G401 (cell line): ENCODE measurements around the gene TTC33. TPM values are rescaled to one million over a fixed set of nuclear protein-coding genes. Genes with fewer than 3 reads are reported as not detected.

Source experiments
- DNase-seq: peaks from one replicate; pipeline ENCODE4 v3.0.0-alpha.2; 2015; ENCODE audit warnings: low spot score
- in situ Hi-C: cut with HindIII; loops from 2 replicates; pipeline ENCODE4 v1.10.0; 2016; ENCODE audit warnings: low sequenced_read_pairs, mixed read lengths
- total RNA-seq: library from RNA; depleted of rRNA; stranded (reverse); fragments of >200 nt; shearing (Covaris generic); gene quantifications from 2 replicates; pipeline ENCODE4 v1.2.3, GENCODE V29; 2014

Gene TTC33
- total RNA-seq, 1 experiment from 2014 or later, result 18.5 TPM

DNA sequence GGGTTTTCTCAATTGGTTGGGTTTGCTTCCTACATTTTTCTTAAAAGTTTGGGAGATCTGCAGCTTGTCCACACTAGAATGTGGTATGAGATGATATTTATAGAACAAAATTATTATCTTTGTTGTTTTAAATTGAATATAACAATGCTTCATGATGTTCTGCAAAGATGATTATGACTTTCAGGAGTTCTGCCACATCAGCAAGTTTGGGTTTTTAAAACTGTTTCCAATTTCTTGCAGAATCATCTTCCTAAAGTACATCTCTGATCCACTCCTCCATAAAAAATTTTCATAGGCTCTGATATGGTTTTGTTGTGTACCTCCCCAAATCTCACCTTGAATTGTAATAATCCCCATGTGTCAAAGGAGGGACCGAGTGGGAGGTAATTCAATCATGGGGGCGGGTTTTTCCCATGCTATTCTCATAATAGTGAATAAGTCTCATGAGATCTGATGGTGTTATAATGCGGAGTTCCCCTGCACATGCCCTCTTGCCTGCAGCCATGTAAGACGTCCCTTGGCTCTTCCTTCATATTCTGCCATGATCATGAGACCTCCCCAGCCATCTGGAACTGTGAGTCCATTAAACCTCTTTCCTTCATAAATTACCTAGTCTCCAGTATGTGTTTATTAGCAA is 195.2 kb downstream of the TTC33 start:
- in situ Hi-C loops, result no loop called here
- no peak for DNase-seq

DNA sequence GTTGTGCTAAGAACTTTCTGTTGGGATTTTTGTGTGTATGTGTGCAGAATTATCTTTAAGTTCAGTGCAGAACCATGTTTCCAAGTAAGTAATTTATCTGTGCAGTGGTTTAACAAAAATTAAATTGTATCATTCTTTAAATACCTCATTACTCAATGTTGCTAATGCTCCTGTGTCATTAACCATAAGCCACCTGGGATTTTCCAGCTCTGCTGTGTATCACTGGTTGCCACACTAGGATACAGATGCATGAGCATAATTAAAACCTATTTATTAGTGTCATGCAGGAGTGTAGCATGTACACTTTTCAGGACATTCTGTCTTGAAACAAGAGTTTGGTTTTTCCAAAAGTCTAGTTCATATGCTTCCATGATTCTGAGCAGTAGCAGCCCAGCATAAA is 196.5 kb downstream of the TTC33 start:
- DNase-seq, result no peak
- in situ Hi-C loops, result no loop called here

DNA sequence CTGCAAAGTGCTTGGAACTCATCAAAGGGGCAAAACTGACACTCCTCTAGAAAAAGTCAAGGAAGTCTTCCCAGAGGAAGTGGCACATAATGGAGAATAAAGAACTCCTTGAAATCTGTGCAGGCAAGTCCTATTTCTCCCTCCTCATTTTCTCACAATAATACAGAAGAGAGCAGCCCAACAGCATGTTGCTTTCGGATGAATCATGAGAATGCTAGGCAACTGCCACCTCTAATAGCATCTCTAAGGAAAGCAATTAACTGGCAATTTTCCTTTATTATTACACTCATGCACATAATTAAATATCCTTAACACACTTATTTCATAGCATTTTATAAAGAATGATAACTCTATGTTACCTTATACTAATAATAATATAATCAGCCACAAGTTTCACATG is 198.3 kb downstream of the TTC33 start:
- in situ Hi-C loops, result no loop called here
- DNase-seq, result no peak

DNA sequence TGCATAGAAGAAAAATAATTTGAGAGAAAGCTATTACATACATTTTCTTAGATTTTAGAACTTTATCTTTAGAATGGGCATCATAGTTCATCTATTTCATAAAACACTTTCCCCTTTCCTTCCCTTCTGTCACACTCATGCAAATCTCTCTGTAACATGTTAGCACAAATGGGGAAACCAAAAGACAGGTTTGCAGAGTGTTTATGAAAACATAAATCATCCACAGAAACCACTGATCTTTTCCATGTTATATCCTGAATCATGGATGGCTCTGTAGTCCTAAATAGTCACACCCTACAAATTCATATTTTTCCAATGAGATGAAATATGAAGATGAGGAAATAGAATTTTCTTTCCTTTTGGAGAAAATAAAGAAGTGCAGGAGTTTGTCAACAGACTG is 198.9 kb downstream of the TTC33 start:
- in situ Hi-C loops, result no loop called here
- DNase-seq, result no peak

DNA sequence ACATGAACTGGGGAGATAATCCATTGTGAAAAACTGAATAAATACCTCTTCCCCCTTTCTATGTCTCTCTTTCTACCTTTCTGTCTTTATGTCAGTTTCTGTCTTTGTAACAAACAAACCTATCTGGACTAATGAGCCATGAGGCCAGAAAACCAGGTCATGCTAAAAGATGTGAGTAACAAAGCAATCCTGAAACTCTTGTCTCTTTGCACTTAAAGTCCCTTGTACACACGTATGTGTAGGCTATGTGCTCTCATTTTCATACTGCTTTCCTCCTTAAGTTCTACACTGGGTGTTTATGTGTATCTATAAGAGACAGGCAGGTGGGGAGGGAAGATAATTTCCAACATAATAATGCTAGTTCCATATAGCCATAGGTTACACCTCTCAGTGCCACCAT is 199.9 kb downstream of the TTC33 start:
- in situ Hi-C loops, result no loop called here
- no peak for DNase-seq

DNA sequence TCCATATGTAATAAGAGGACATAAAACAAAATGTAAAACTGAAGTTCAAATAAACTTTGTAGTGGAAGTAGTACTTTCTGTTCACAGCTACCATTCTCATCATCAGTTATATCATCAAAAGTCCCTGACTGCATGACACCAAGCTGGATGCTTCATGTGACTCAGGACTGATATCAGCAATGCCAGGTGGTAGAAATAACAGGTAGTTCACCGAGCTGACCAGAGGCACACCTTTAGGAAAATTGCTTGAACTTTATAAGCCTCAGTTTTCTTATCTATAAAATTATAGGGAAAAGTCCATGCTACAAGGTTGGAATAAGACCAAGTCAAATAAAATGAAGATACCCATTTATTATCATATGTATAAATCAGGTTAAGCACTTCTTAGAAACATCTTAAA is 200.9 kb downstream of the TTC33 start:
- in situ Hi-C loops, result no loop called here
- no peak for DNase-seq

DNA sequence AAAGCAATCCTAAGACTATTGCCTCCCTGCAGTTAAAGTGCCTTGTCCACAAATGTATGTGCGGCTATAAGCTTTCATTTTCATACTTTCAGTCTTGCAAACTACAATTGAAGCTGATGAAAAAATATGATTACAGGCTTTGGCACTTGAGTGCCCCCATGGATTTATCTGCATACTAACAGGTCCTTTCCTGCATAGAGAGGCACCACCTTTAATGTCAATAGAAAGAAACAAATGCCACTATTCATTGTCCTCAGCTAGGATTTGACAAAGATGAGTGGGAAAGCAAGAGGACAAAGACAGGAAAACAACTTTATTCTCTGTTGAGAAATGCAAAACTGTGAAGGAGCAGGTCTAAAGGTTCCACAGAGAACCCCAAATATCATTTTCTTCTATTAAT is 201.7 kb downstream of the TTC33 start:
- in situ Hi-C loops, result no loop called here
- DNase-seq, result no peak

DNA sequence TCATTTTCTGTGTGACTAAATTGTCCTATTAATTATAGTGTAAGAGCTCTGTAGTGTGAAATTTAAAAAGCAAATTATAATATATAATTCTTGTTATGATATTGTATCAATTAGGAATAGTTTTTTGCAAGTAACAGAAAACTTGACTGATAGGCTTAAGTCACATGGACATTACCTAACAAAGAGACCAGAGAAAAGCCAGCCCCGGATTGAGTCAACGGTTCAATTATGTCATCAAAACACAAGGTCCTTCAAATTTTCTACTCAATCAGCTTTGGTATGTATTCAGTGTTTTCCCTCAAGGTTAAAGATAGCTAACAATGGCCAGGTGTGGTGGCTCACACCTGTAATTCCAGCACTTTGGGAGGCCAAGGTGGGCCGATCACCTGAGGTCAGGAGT is 202.8 kb downstream of the TTC33 start:
- no peak for DNase-seq
- in situ Hi-C loops, result no loop called here

DNA sequence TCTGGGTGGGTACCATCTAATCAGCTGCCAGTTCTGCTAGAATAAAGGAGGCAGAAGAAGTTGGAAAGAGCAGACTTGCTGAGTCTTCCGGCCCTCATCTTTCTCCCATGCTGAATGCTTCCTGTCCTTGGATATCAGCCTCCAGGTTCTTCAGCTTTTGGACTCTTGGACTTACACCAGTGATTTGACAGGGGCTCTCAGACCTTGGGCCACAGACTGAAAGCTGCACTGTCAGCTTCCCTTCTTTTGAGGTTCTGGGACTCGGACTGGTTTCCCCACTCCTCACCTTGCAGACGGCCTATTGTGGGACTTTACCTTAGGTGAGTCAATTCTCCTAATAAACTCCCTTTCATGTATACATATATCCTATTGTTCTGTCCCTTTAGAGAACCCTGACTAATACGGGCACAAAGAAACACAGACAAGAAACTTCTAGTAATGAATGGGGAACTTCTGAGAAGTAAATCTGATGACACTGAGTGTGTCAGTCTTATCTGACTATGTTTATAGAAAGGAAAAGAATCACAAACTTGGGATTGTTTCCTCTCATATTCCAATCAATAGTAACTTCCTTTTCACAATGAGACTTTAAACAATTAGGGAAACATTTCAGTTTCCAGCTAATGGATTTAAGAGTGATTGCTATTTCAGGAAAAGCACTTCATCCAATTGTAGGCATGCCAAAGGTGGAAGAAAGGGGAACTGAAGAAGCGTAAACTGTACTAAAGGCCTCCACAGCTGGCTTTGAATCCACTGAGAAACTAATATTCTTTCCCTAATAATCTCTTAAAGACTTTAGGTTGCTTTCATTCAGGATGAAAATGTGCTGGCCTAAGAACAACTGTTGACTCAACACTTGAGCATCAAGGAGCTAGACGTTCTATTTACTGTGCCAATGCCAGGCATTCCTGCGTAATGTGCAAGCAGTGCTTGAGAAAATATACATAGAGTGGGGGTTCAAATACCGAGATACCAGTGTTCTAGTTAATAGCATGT is 204.0 kb downstream of the TTC33 start:
- in situ Hi-C loops, result no loop called here
- no peak for DNase-seq

DNA sequence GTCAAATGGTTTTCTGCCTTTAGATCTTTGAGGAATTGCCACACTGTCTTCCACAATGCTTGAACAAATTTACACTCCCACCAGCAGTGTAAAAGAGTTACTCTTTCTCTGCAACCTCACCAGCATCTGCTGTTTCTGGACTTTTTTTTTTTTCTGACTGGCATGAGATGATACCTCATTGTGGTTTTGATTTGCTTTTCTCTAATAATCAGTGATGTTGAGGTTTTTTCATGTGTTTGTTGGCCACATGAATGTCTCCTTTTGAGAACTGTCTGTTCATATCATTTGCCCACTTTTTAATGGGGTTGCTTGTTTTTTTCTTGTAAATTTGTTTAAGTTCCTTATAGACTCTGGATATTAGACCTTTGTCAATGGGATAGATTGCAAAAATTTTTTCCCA is 205.3 kb downstream of the TTC33 start:
- in situ Hi-C loops, result no loop called here
- no peak for DNase-seq

DNA sequence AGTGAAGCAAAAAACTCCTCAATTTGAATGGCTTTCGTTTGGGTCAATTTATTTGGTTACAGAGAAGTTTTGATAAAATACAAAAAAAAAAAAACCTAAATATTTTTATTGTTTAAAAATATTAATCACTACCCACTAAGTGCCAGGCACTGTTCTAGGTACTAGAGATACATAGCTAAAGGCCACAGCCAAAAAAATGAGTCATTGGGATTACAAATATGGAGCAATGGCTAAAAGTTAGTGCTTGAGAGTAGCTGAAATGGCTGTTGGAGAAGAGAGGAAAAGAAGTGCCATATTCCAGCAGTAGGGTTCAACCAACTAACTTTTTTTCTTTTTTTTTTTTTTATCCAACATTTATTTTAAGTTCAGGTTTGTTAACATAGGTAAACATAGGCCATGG is 206.1 kb downstream of the TTC33 start:
- in situ Hi-C loops, result no loop called here
- DNase-seq, result no peak

DNA sequence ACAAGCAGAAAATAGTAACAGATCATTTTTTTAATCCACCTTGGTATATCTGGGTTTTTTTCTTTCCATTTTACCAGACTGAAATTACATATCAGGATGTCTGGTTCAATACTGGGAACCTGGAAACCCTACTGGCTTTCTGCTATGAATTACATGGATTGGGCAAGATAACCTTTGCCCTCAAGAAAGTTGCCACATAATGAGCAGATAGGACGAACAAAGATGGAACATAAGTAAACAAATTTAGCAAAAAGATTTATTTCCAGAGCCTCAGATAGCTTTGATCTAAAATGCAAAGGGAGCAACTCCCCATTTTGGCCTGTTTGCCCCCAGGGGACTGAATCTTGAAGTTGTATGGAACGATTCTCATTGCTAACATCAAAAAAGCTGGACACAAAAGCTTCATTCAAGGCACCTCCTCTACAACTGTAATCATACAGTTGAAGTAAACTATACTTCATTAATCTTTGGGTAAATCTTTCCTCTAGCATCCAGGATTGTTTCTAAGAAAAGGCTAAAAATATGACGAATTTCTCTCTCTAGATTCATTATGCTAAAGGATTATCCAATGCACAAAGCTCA is 207.7 kb downstream of the TTC33 start:
- no peak for DNase-seq
- in situ Hi-C loops, result no loop called here

DNA sequence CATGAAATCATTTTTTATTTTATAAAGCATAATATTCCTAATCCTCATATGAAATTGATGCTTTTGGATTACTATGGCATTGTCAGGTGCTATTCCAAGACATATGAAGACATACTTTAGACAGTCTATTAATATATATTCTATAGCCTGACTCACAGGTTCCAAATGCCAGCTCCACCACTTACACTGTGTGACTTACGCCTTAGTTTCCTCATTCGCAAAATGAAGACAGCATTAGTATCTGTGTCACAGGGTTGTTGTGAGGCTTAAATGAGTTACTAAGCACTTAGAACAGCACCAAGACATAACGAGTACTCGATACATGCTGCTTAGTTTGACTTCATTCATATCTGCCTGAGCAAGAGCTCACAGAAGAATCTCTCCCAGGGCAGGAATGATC is 208.2 kb downstream of the TTC33 start:
- no peak for DNase-seq
- in situ Hi-C loops, result no loop called here

DNA sequence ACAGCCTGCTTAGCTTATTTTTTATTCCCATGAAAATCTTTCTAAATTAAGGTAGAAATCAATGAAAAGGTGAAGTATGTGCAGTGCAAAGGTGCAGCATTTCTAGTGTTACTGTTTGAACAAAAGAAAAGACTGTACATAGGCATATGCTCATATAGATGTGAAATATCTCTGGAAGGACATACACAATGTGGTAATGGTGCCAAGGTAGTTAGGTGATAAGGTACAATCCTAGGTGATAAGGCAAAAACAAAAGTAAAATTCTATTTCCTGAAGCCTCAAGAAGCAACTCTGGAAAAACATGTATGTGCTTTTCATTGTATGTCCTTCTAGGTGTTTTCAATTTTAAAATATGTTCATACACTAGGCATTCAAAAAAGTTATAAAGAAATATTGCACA is 215.5 kb downstream of the TTC33 start:
- in situ Hi-C loops, result no loop called here
- DNase-seq, result no peak

DNA sequence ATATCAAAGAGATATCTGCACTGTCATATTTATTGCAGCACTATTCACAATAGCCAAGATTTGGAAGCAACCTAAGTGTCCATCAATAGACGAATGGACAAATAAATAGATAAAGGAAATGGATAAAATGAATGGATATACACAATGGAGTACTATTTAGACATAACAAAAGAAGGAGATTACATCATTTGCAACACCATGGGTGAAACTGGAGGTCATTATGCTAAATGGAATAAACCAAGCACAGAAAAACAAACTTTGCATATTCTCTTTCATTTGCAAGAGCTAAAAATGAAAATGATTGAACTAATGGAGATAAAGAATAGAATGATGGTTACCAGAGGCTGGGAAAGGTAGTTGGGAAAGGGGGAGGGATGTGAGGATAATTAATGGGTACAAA is 231.1 kb downstream of the TTC33 start:
- in situ Hi-C loops, result no loop called here
- no peak for DNase-seq

DNA sequence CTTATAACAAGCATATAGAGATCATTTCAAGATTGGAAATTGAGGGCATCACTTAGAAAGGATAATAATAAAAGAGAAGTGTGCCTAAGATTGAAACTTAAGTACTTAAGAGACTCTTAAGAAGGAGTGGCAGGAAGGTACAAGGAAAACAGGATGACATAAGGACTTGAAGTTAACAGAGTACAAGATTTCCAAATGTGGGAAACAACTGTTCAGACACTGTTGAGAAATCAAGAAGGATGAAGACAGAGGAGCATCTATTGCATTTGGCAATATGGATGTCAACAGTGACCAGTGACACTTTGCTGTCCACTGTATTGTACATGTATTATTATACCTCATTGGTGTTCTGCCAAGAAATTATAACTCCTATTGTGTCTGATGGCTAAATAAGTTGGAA is 233.8 kb downstream of the TTC33 start:
- in situ Hi-C loops, result no loop called here
- no peak for DNase-seq

DNA sequence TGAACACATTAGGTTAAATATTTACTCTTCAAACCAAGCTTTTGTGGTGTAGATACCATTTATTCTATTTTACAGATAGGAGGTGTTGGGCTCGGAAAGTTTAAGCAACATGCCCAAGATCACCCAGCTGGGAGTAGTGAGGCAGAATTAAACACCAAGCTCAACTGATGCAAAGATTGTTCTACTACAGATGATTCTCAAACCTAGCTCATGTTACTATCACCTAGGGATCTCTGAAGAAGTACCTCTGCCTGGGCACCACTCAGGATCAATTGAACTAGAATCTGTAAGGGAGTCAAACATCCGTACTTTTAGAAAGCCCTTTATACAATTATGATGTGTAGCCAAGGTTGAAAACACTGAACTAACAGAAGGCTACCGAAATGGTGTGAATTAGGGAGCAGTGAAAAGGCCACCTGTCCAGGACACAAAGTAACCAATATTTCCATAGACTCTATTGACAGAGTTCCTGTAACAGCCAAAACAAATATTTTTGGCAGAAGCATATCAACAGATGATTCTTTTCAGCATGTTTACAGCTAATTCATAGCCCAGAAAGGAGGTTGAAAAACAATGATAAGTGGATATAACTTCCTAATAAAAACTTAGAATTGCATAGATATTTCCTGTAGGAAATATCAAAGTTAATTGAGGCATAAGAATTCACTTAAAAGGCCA is 234.5 kb downstream of the TTC33 start:
- in situ Hi-C loops, result no loop called here
- DNase-seq, result no peak

DNA sequence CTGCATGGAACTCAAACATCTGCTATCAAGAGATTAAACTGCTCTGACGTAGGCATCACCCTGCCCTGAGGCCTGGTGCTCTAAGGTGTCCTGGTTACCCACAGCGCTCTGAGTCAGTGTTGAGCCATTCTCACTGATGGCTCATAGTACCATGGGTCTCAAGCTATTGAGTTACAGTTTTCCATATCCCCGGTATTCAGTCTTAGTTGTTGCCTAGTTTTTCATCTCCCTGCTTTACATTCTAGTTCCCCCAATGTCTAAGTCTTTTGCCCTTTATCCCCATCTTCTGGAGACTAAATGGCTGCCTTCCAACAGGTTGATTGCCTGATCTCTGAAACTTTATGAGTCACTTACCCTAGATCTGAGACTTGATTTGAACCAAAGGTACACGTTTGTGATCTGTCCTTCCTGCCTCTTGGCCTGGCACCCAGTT is 237.3 kb downstream of the TTC33 start:
- DNase-seq, result no peak
- in situ Hi-C loops, result no loop called here

DNA sequence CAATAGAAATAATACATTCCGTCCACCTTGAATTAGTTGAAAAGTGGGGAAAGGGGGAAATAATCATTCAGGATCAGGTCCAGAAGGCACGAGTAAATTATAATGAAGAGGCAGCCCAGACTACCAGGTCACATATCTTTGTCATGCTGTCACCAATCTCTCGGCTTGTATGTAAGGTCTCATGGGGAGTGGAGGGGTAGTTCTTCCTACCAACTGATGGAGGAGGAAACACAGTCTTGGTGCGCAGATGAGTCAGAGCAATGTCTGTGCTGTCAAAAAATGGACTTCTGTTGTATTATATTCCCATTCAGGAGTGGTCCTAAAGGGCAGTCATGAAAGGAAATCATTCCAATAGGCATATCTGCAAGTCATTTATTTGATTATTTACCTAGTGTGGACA is 240.3 kb downstream of the TTC33 start:
- DNase-seq, result no peak
- in situ Hi-C loops, result no loop called here

DNA sequence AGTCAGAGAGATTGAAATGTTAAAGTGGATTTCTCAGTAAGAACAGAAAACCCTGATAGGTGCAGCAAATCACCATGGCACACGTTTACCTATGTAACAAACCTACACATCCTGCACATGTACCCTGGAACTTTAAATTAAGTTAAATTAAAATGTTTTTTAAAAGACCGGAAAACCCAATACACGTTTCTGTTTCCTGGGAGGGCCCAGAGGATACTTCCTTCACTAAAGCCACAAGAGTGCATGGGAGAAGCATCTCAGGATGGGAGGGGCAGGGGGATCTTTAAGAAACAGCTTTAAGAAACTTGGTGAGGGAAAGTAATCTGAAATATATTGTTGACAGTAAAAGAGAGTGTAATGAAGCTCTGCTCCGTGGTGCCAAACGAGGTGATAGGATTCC is 240.8 kb downstream of the TTC33 start:
- in situ Hi-C loops, result no loop called here
- no peak for DNase-seq
